ENCODE measurements around the gene CCDC112.

CCDC112 gene

GRCh38 chr5:115319007-115319406 is 22.6 kb upstream of the CCDC112 start:
- no peak for TF ChIP-seq TEAD4 (IDR thresholded peaks at IDR 0.05)
- TF ChIP-seq CREB1 (IDR thresholded peaks at IDR 0.05; ENCODE audit: low read depth), result no peak
- TF ChIP-seq RAD21 (IDR thresholded peaks at IDR 0.05; ENCODE audit: low read depth), result no peak
- TF ChIP-seq EP300 (IDR thresholded peaks at IDR 0.05; ENCODE audit: borderline replicate concordance), result no peak
- TF ChIP-seq, protein P1, sequence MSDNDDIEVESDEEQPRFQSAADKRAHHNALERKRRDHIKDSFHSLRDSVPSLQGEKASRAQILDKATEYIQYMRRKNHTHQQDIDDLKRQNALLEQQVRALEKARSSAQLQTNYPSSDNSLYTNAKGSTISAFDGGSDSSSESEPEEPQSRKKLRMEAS (IDR thresholded peaks at IDR 0.05), result no peak
- TF ChIP-seq, protein P2, sequence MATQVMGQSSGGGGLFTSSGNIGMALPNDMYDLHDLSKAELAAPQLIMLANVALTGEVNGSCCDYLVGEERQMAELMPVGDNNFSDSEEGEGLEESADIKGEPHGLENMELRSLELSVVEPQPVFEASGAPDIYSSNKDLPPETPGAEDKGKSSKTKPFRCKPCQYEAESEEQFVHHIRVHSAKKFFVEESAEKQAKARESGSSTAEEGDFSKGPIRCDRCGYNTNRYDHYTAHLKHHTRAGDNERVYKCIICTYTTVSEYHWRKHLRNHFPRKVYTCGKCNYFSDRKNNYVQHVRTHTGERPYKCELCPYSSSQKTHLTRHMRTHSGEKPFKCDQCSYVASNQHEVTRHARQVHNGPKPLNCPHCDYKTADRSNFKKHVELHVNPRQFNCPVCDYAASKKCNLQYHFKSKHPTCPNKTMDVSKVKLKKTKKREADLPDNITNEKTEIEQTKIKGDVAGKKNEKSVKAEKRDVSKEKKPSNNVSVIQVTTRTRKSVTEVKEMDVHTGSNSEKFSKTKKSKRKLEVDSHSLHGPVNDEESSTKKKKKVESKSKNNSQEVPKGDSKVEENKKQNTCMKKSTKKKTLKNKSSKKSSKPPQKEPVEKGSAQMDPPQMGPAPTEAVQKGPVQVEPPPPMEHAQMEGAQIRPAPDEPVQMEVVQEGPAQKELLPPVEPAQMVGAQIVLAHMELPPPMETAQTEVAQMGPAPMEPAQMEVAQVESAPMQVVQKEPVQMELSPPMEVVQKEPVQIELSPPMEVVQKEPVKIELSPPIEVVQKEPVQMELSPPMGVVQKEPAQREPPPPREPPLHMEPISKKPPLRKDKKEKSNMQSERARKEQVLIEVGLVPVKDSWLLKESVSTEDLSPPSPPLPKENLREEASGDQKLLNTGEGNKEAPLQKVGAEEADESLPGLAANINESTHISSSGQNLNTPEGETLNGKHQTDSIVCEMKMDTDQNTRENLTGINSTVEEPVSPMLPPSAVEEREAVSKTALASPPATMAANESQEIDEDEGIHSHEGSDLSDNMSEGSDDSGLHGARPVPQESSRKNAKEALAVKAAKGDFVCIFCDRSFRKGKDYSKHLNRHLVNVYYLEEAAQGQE (IDR thresholded peaks at IDR 0.05; ENCODE audit: low read depth), result no peak
- no peak for TF ChIP-seq FOXM1 (IDR thresholded peaks at IDR 0.05; ENCODE audit: borderline replicate concordance, low read depth)
- TF ChIP-seq TAF1 (IDR thresholded peaks at IDR 0.05; ENCODE audit: low read depth), result no peak
- TF ChIP-seq USF1 (IDR thresholded peaks at IDR 0.05), result no peak
- no peak for TF ChIP-seq CEBPB (IDR thresholded peaks at IDR 0.05)
- no peak for TF ChIP-seq YY1 (IDR thresholded peaks at IDR 0.05; ENCODE audit: low read depth)
- TF ChIP-seq EGR1 (IDR thresholded peaks at IDR 0.05), result no peak
- TF ChIP-seq TCF12 (IDR thresholded peaks at IDR 0.05; ENCODE audit: low read depth), result no peak
- TF ChIP-seq NFIC (IDR thresholded peaks at IDR 0.05), result no peak
- no peak for TF ChIP-seq ZBTB7A (IDR thresholded peaks at IDR 0.05; ENCODE audit: low read depth)

- TF ChIP-seq EGR1 (IDR thresholded peaks at IDR 0.05) (no peak), TCF12 (IDR thresholded peaks at IDR 0.05; ENCODE audit: low read depth) (no peak), TAF1 (IDR thresholded peaks at IDR 0.05; ENCODE audit: low read depth) (no peak), FOXM1 (IDR thresholded peaks at IDR 0.05; ENCODE audit: borderline replicate concordance, low read depth) (no peak), CREB1 (IDR thresholded peaks at IDR 0.05; ENCODE audit: low read depth) (no peak), USF1 (IDR thresholded peaks at IDR 0.05) (no peak), ZBTB7A (IDR thresholded peaks at IDR 0.05; ENCODE audit: low read depth) (no peak), NFIC (IDR thresholded peaks at IDR 0.05) (no peak), RAD21 (IDR thresholded peaks at IDR 0.05; ENCODE audit: low read depth) (no peak), TEAD4 (IDR thresholded peaks at IDR 0.05) (no peak)
- TF ChIP-seq, protein P2 (IDR thresholded peaks at IDR 0.05; ENCODE audit: low read depth), result no peak
- TF ChIP-seq, protein P1 (IDR thresholded peaks at IDR 0.05), result no peak
Observed at GRCh38 chr5:115317736-115318135, 21.3 kb upstream of the CCDC112 start.

DNA sequence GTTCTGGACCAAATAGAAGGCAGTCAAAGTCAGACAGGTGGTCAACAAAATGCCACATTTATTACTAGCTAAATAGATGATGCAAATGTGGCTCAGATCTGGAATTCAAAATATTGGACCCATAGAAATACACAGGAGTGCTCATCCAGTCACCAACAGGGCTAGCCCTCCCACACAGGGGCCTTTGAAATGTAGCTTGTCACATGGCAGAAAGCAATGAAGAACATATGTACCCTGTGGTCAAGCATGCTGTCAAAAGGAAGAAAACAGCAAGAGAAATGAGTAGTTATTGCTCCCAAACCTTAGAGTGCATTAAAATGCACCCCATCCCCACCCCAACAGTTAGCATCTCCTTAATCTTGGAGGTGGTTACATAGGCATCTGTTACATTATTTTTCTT is 20.9 kb upstream of the CCDC112 start:
- TF ChIP-seq RAD21 (IDR thresholded peaks at IDR 0.05; ENCODE audit: low read depth) (no peak), YY1 (IDR thresholded peaks at IDR 0.05; ENCODE audit: low read depth) (no peak), ZBTB7A (IDR thresholded peaks at IDR 0.05; ENCODE audit: low read depth) (no peak), EGR1 (IDR thresholded peaks at IDR 0.05) (no peak), USF1 (IDR thresholded peaks at IDR 0.05) (no peak), NFIC (IDR thresholded peaks at IDR 0.05) (no peak)

GRCh38 chr5:115313632-115314031 is 17.2 kb upstream of the CCDC112 start:
- TF ChIP-seq EP300 (IDR thresholded peaks at IDR 0.05; ENCODE audit: borderline replicate concordance) (no peak), CREB1 (IDR thresholded peaks at IDR 0.05; ENCODE audit: low read depth) (no peak), ZBTB7A (IDR thresholded peaks at IDR 0.05; ENCODE audit: low read depth) (no peak), YY1 (IDR thresholded peaks at IDR 0.05; ENCODE audit: low read depth) (no peak), CEBPB (IDR thresholded peaks at IDR 0.05) (no peak), TAF1 (IDR thresholded peaks at IDR 0.05; ENCODE audit: low read depth) (no peak)
- TF ChIP-seq, protein P2 (IDR thresholded peaks at IDR 0.05; ENCODE audit: low read depth), result no peak

All from Ishikawa (cell line).